Thyroid gland (tissue), 4 donors: ENCODE measurements around the gene SHD. TPM values are rescaled to one million over a fixed set of nuclear protein-coding genes. Genes with fewer than 3 reads are reported as not detected.
"Not testable (repeated sequence)": the region's sequence is repeated elsewhere in the genome, so short reads cannot be mapped to it uniquely, and the experiment has no call there.

Experiments used
- DNase-seq, 2 donors: peaks; one replicate each; pipeline ENCODE4 v3.0.0-alpha.2; 2019
- H3K27ac ChIP-seq, 3 donors: fragments of 200-600 bp; sonication (generic); 1 replicate in 2 of 3; 2 replicates in 1 of 3; pipeline ENCODE4 v1.5.1; 2016 to 2019; ENCODE audit warnings: mild to moderate bottlenecking in 1 of 3, moderate library complexity in 1 of 3
- H3K27me3 ChIP-seq: fragments of 200-600 bp; sonication (generic); one replicate; pipeline ENCODE4 v1.5.1; 2019
- H3K36me3 ChIP-seq, 2 donors: fragments of 200-600 bp; sonication (generic); one replicate each; pipeline ENCODE4 v1.5.1; 2016 to 2019
- H3K4me1 ChIP-seq, 2 donors: fragments of 200-600 bp; sonication (generic); one replicate each; pipeline ENCODE4 v1.5.1; 2017 to 2019
- H3K4me3 ChIP-seq, 3 donors: fragments of 200-600 bp; sonication (generic); replicated peaks in 1 of 3; 1 replicate in 2 of 3; 2 replicates in 1 of 3; pipeline ENCODE4 v1.5.1; 2016; ENCODE audit warnings: mild to moderate bottlenecking in 1 of 3
- H3K9me3 ChIP-seq: fragments of 200-600 bp; sonication (generic); one replicate; pipeline ENCODE4 v1.5.1; 2017
- POLR2A ChIP-seq, 2 donors: fragments of 450-650 bp; IDR thresholded peaks; one replicate each; pipeline ENCODE4 v1.6.1; 2017; ENCODE audit warnings: antibody characterized with exemption in 2 of 2, mild to moderate bottlenecking in 2 of 2, moderate library complexity in 1 of 2
- WGBS, 2 donors: methylation state at CpG; one replicate each; pipeline ENCODE4 v1.1.5; 2017; 5-methylcytosine and 5-hydroxymethylcytosine counted together
- intact Hi-C: fragments of 100-400 bp; cut with DNase I; formaldehyde crosslinking; loops from one replicate; pipeline ENCODE4 v1.15.1; 2023
- total RNA-seq, 4 donors: library from RNA; depleted of rRNA; stranded (reverse); fragments of >200 nt; gene quantifications; one replicate each; pipeline ENCODE4 v1.2.3, GENCODE V29; 2016
- TF ChIP-seq, protein P1 (sequence below), 6 experiments: fragments of 200-600 bp in 3 of 6; fragments of 450-650 bp in 3 of 6; sonication (generic) in 3 of 6; IDR thresholded peaks; one replicate each; pipeline ENCODE4 v1.5.1; 2016 to 2019; ENCODE audit warnings: antibody characterized with exemption in 6 of 6, mild to moderate bottlenecking in 2 of 6, inconsistent platforms in 1 of 6, moderate library complexity in 1 of 6

Gene SHD
- total RNA-seq, 4 donors from 2014 or later = not detected

DNA sequence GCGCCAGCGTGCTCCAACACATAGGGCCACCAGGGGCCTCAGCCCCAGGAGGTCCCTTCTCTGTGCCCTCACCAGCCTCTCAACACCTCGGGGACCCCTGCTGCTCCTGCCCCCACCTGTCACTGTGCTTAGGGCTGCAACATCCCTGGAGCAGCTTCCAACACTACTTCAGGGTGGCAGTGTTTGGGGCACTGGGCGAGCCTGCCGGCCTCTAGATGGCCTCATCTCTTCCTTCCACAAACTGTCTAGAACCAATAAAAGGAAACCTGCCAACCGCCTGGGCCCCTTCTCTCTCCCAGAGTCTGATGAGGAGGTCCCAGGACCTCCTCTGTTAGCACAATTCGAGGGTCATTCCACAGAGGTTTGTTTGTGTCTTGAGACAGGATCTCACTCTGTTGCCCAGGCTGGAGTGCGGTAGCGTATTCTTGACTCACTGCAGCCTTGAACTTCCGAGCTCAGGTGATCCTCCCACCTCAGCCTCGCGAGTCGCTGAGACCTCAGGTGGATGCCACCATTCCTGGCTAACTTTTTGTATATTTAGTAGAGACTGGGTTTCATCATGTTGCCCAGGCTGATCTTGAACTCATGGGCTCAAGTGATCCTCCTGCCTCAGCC, 10.1 kb upstream of the SHD start:
- no peak for DNase-seq
- Histone ChIP-seq H3K36me3 (peaks cover 20 to 33% of the 10 kb centered on the region in 2 donors), H3K4me1 (no peaks in the 10 kb centered on the region), H3K9me3 (no peaks in the 10 kb centered on the region), H3K27me3 (no peaks in the 10 kb centered on the region), H3K4me3 (no peak overlapping the region), H3K27ac (no peak overlapping the region)
- WGBS, 2 donors = 86 to 93% methylated on average over 7 to 10 of the region's 13 CpGs
- intact Hi-C loops = loop anchor here (10.0 kb wide), 1 partner anchor 256 kb away; no protein-coding TSS in a partner anchor
- TF ChIP-seq, protein P1, sequence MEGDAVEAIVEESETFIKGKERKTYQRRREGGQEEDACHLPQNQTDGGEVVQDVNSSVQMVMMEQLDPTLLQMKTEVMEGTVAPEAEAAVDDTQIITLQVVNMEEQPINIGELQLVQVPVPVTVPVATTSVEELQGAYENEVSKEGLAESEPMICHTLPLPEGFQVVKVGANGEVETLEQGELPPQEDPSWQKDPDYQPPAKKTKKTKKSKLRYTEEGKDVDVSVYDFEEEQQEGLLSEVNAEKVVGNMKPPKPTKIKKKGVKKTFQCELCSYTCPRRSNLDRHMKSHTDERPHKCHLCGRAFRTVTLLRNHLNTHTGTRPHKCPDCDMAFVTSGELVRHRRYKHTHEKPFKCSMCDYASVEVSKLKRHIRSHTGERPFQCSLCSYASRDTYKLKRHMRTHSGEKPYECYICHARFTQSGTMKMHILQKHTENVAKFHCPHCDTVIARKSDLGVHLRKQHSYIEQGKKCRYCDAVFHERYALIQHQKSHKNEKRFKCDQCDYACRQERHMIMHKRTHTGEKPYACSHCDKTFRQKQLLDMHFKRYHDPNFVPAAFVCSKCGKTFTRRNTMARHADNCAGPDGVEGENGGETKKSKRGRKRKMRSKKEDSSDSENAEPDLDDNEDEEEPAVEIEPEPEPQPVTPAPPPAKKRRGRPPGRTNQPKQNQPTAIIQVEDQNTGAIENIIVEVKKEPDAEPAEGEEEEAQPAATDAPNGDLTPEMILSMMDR (IDR thresholded peaks at IDR 0.05) = no peak
- no peak for TF ChIP-seq POLR2A (IDR thresholded peaks at IDR 0.05)

DNA sequence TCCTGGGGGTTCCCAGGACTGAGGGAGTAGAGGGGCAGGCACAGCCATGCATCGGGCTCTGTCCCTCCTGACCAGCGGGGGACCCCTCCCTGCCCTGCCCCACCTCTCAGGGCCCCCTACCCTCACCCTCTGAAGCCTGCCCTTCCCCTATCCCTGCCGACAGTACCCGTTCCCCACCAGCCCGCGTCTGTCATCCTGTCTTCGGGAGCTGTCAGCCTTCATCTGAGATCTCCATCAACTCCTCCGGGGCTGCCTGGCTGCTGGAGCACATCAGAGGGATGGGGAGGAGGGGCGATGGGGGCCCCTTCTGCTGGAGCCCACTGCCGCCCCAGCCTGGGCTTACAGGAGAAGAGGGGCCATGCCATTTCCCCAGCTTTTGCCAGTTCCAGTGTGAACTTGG, 6.2 kb upstream of the SHD start:
- Histone ChIP-seq H3K27ac (no peak overlapping the region), H3K9me3 (no peaks in the 10 kb centered on the region), H3K4me3 (no peak overlapping the region), H3K36me3 (peaks cover 13 to 14% of the 10 kb centered on the region in 2 donors), H3K4me1 (no peaks in the 10 kb centered on the region), H3K27me3 (no peaks in the 10 kb centered on the region)
- DNase-seq = no peak
- intact Hi-C loops = no loop called here
- WGBS, 2 donors = 51 to 59% methylated on average over 10 of the region's 10 CpGs
- TF ChIP-seq, protein P1 (IDR thresholded peaks at IDR 0.05) = no peak
- no peak for TF ChIP-seq POLR2A (IDR thresholded peaks at IDR 0.05)

DNA sequence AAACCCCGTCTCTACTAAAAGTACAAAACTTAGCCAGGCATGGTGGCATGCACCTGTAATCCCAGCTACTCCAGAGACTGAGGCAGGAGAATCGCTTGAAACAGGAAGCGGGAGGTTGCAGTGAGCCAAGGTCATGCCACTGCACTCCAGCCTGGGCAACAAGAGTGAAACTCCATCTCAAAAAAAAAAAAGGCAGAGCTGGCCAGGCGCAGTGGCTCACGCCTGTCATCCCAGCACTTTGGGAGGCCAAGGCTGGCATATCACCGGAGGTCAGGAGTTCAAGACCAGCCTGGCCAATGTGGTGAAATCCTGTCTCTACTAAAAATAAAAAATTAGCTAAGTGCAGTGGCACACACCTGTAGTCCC, 4.8 kb upstream of the SHD start:
- H3K27me3 ChIP-seq, H3K9me3 ChIP-seq, H3K36me3 ChIP-seq, DNase-seq, H3K27ac ChIP-seq, H3K4me3 ChIP-seq, H3K4me1 ChIP-seq, intact Hi-C loops: not testable (repeated sequence)
- WGBS, 2 donors = 84 to 89% methylated on average over 6 of the region's 6 CpGs

DNA sequence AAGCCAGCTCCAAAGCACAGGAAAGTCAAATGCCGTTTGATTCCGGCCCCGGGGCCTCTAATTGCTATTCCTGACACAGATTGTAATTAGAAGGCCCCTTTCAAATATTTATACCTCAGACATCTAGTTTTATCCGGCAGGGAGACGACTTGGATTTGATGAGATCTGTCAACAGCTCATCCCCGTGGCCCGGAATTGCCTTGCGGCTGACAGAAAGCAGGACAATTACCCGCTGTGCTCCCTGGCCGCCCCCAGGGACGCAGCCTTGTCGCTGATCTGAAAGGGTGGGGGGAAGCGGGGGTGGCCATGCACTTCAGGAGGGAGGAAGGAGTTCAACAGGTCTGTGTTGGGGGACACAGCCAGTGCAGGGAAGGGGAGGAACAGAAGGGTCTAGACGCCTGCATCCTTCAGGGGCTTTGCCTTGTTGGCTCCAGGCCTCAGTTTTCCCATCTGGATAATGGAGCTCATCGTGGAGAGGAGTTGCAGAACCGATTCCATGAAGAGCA, 1.8 kb upstream of the SHD start:
- Histone ChIP-seq H3K4me3 (no peak overlapping the region), H3K9me3 (no peaks in the 10 kb centered on the region), H3K27me3 (peaks cover 16% of the 10 kb centered on the region), H3K36me3 (no peaks in the 10 kb centered on the region), H3K27ac (no peak overlapping the region), H3K4me1 (peaks cover 0 to 9% of the 10 kb centered on the region in 2 donors)
- WGBS, 2 donors = 41 to 43% methylated on average over 16 of the region's 16 CpGs
- TF ChIP-seq POLR2A (IDR thresholded peaks at IDR 0.05) = no peak
- TF ChIP-seq, protein P1 (IDR thresholded peaks at IDR 0.05) = no peak
- DNase-seq = no peak
- intact Hi-C loops = no loop called here

DNA sequence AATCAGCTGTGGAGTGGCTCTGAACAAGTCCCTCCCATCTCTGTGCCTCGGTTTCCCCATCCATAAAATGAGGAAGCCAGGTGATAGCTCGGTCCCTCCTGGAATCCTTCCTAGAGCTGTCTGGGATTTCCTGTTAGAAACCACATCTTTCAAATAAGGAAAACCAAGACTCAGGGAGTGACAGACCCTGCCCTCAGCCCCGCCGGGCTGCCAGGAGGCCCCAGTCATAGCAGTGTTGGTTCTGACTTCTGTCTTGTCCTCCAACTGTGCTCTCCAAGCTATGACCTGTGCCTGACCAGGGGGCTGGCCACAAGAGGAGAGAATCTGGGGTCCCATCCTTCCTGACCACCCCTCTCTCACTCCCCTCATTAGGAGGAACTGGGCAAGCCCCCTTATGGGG, 1.1 kb upstream of the SHD start:
- 11 to 19% methylated on average over 4 of the region's 4 CpGs for WGBS, 2 donors
- DNase-seq = no peak
- no peaks in the 10 kb centered on the region for H3K36me3 ChIP-seq
- intact Hi-C loops = no loop called here
- H3K4me1 ChIP-seq = peaks cover 0 to 9% of the 10 kb centered on the region in 2 donors
- TF ChIP-seq POLR2A (IDR thresholded peaks at IDR 0.05) = no peak
- TF ChIP-seq, protein P1 (IDR thresholded peaks at IDR 0.05) = no peak
- no peak overlapping the region for H3K27ac ChIP-seq
- no peak overlapping the region for H3K4me3 ChIP-seq
- H3K9me3 ChIP-seq = no peaks in the 10 kb centered on the region
- peaks cover 16% of the 10 kb centered on the region for H3K27me3 ChIP-seq
